ES-I3 (cell line): ENCODE data around the gene BLVRA.
A peak's percentile ranks its signal among the peaks of the same experiment; 100 is the strongest.
"Not testable (repeated sequence)": the region's sequence is repeated elsewhere in the genome, so short reads cannot be mapped to it uniquely, and the experiment has no call there.

Experiments used
- H3K36me3 ChIP-seq: 2 replicates; pipeline ENCODE4 v1.6.1; 2013; ENCODE audit warnings: mild to moderate bottlenecking, low read length, control low read depth, moderate library complexity; ENCODE audit not compliant: insufficient read depth
- H3K4me1 ChIP-seq: 2 replicates; pipeline ENCODE4 v1.6.1; 2013; ENCODE audit warnings: mild to moderate bottlenecking, control low read depth, low read length; ENCODE audit not compliant: insufficient read depth
- H3K9ac ChIP-seq: 2 replicates; pipeline ENCODE4 v1.6.1; 2013; ENCODE audit warnings: low read depth, mild to moderate bottlenecking, low read length, moderate library complexity
- H3K9me3 ChIP-seq: 2 replicates; pipeline ENCODE4 v1.6.1; 2013; ENCODE audit warnings: mild to moderate bottlenecking, low read length, moderate library complexity; ENCODE audit not compliant: control insufficient read depth, insufficient read depth

Gene BLVRA

GRCh38 chr7:43769791-43770465, 11.4 kb downstream of the BLVRA start:
- Histone ChIP-seq H3K9ac (no peak overlapping the region), H3K36me3 (no peaks in the 10 kb centered on the region), H3K4me1 (no peaks in the 10 kb centered on the region; the same call in 1 of the 2 replicates), H3K9me3 (no peaks in the 10 kb centered on the region)

- H3K4me1 ChIP-seq = no peaks in the 10 kb centered on the region
These were observed 12.6 kb downstream of the BLVRA start for GRCh38 chr7:43771128-43771527.

GRCh38 chr7:43771573-43771972, 13.1 kb downstream of the BLVRA start:
- Histone ChIP-seq H3K9me3 (no peaks in the 10 kb centered on the region), H3K4me1 (no peaks in the 10 kb centered on the region), H3K9ac (no peak overlapping the region)

More at GRCh38 chr7:43771128-43771527, 12.6 kb downstream of the BLVRA start:
- no peaks in the 10 kb centered on the region for H3K9me3 ChIP-seq
- H3K9ac ChIP-seq = no peak overlapping the region
- no peaks in the 10 kb centered on the region for H3K36me3 ChIP-seq

GRCh38 chr7:43773268-43773667, 14.8 kb downstream of the BLVRA start:
- H3K9me3 ChIP-seq, H3K9ac ChIP-seq, H3K4me1 ChIP-seq, H3K36me3 ChIP-seq: not testable (repeated sequence)

More at GRCh38 chr7:43771573-43771972, 13.1 kb downstream of the BLVRA start:
- no peaks in the 10 kb centered on the region for H3K36me3 ChIP-seq

- not testable (repeated sequence) for H3K9me3 ChIP-seq, H3K36me3 ChIP-seq, H3K4me1 ChIP-seq, H3K9ac ChIP-seq
These were observed 16.8 kb downstream of the BLVRA start for GRCh38 chr7:43775255-43775654.

- H3K9ac ChIP-seq = 0 out of 2 replicates have a peak overlapping the region, but pooled peaks have one; percentile 6
These were observed 20.0 kb downstream of the BLVRA start for GRCh38 chr7:43778293-43779044.

GRCh38 chr7:43779045-43779812, 20.7 kb downstream of the BLVRA start:
- Histone ChIP-seq H3K9ac (0 out of 2 replicates have a peak overlapping the region, but pooled peaks have one; percentile 6), H3K4me1 (no peaks in the 10 kb centered on the region), H3K36me3 (no peaks in the 10 kb centered on the region), H3K9me3 (peaks cover 3% of the 10 kb centered on the region; the same call in 1 of the 2 replicates)

More at GRCh38 chr7:43778293-43779044, 20.0 kb downstream of the BLVRA start:
- not testable (repeated sequence) for H3K36me3 ChIP-seq, H3K4me1 ChIP-seq, H3K9me3 ChIP-seq

GRCh38 chr7:43781726-43782607, 23.5 kb downstream of the BLVRA start:
- Histone ChIP-seq H3K36me3 (no peaks in the 10 kb centered on the region), H3K9ac (no peak overlapping the region), H3K4me1 (no peaks in the 10 kb centered on the region)

GRCh38 chr7:43782768-43783555, 24.5 kb downstream of the BLVRA start:
- no peak overlapping the region for H3K9ac ChIP-seq
- no peaks in the 10 kb centered on the region for H3K4me1 ChIP-seq
- H3K36me3 ChIP-seq = no peaks in the 10 kb centered on the region
- H3K9me3 ChIP-seq = peaks cover 3% of the 10 kb centered on the region; the same call in 1 of the 2 replicates

More at GRCh38 chr7:43781726-43782607, 23.5 kb downstream of the BLVRA start:
- peaks cover 3% of the 10 kb centered on the region; the same call in 1 of the 2 replicates for H3K9me3 ChIP-seq

GRCh38 chr7:43784030-43784584, 25.6 kb downstream of the BLVRA start:
- Histone ChIP-seq H3K9ac (no peak overlapping the region), H3K4me1 (no peaks in the 10 kb centered on the region), H3K9me3 (peaks cover 3% of the 10 kb centered on the region; the same call in 1 of the 2 replicates), H3K36me3 (no peaks in the 10 kb centered on the region)

GRCh38 chr7:43784585-43785087, 26.2 kb downstream of the BLVRA start:
- H3K9me3 ChIP-seq, H3K36me3 ChIP-seq, H3K9ac ChIP-seq, H3K4me1 ChIP-seq: not testable (repeated sequence)

GRCh38 chr7:43785420-43785819, 26.9 kb downstream of the BLVRA start:
- Histone ChIP-seq H3K4me1 (no peaks in the 10 kb centered on the region), H3K9me3 (no peaks in the 10 kb centered on the region), H3K9ac (no peak overlapping the region), H3K36me3 (no peaks in the 10 kb centered on the region)

- no peaks in the 10 kb centered on the region; the same call in 1 of the 2 replicates for H3K36me3 ChIP-seq
- no peaks in the 10 kb centered on the region for H3K4me1 ChIP-seq
- H3K9me3 ChIP-seq = no peaks in the 10 kb centered on the region
- H3K9ac ChIP-seq = no peak overlapping the region
These were observed 29.3 kb downstream of the BLVRA start for GRCh38 chr7:43787771-43788170.
